Activated naive CD4-positive, alpha-beta T cell treated with anti-CD3 and anti-CD28 coated beads, Interleukin-2, amount 50 U/mL, for 24 hours (primary cell): ENCODE results near the gene AREG.

Source experiments
- H3K27ac Mint-ChIP-seq: one replicate; pipeline ENCODE4 v1.8.0; 2021; ENCODE audit warnings: mild to moderate bottlenecking, mixed read lengths
- H3K27me3 Mint-ChIP-seq: one replicate; pipeline ENCODE4 v1.8.0; 2021; ENCODE audit warnings: mixed read lengths
- H3K36me3 Mint-ChIP-seq: one replicate; pipeline ENCODE4 v1.8.0; 2021; ENCODE audit warnings: mixed read lengths
- H3K4me1 Mint-ChIP-seq: one replicate; pipeline ENCODE4 v1.8.0; 2021; ENCODE audit warnings: mixed read lengths
- H3K4me3 Mint-ChIP-seq: one replicate; pipeline ENCODE4 v1.8.0; 2021; ENCODE audit warnings: mild to moderate bottlenecking, mixed read lengths
- H3K9me3 Mint-ChIP-seq: one replicate; pipeline ENCODE4 v1.8.0; 2021; ENCODE audit warnings: mixed read lengths

AREG gene

DNA sequence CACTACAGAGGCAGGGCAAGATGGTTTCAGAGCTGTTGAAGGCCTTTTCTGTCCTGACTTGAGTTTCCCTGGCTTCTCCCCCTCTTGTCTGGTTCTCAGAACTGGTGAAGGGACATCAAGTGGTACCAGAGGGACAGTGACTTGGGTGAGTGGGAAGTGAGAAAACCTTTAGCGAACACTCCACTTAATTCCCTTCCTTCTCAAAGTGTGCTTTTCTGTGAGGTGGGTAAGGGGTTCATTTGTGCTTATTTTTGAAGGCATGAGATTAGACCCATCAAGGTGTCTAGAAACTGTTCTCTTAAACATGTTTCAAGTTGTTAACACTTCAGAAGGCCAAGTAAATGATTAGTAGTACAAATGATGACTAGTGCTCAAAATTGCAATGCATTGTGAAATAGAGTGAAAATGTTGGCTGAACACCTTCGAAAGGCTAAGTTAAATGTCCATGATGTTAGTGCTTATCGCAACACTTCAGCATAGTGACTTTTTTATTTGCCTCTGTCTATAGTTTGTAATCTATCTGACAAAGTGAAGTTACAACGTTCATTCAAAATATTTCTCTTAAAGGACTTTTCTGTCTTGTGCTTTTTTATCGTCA, 2.8 kb downstream of the AREG start:
- Mint-ChIP-seq H3K4me1 (peaks cover 13% of the 10 kb centered on the region), H3K4me3 (no peak overlapping the region), H3K36me3 (peaks cover 9% of the 10 kb centered on the region), H3K27me3 (no peaks in the 10 kb centered on the region), H3K27ac (no peak overlapping the region), H3K9me3 (no peaks in the 10 kb centered on the region)

DNA sequence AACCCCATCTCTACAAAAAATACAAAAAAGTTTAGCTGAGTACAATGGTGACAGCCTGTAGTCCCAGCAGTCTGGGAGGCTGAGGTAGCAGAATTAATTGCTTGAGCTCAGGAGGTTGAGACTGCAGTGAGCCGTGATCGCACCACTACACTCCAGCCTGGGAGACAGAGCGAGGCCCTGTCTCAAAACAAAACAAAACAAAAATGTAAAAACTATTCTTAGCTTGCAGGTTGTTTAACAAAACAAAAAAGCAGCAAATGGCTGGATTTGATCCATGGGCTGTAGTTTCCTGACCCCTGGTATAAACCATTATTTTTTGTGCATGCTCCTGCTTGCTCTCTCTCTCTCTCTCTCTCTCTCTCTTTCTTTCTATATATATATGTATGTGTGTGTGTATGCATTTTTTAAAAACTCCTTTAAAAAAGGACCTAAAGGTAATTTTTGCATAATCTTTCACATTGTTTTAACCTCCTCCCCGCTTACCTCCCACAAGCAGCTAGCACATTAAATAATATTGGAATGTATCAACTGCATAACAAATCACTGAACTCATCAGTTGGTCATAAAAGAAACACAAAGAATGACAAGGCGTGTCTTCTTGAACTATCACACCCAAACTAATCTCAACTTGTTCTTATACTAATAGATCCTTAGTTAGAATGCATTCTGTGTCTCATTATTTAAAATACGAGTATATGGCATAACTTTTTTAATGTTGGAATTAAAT, 4.8 kb downstream of the AREG start:
- no peaks in the 10 kb centered on the region for H3K9me3 Mint-ChIP-seq
- H3K4me3 Mint-ChIP-seq, result no peak overlapping the region
- peaks cover 15% of the 10 kb centered on the region for H3K36me3 Mint-ChIP-seq
- no peaks in the 10 kb centered on the region for H3K27me3 Mint-ChIP-seq
- H3K4me1 Mint-ChIP-seq, result peaks cover 7% of the 10 kb centered on the region
- H3K27ac Mint-ChIP-seq, result no peak overlapping the region

DNA sequence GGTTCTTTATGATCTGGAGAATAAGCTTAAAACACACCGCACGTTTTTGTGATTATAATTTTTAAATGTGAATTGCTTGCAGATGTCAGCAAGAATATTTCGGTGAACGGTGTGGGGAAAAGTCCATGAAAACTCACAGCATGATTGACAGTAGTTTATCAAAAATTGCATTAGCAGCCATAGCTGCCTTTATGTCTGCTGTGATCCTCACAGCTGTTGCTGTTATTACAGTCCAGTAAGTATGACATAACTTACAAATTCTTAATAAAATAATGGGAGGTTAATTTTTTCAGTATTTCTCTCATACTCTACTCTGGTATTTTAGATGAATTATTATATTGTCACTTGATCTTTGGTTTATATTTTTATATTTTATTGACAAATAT, 5.4 kb downstream of the AREG start:
- H3K9me3 Mint-ChIP-seq, result no peaks in the 10 kb centered on the region
- peaks cover 16% of the 10 kb centered on the region for H3K36me3 Mint-ChIP-seq

DNA sequence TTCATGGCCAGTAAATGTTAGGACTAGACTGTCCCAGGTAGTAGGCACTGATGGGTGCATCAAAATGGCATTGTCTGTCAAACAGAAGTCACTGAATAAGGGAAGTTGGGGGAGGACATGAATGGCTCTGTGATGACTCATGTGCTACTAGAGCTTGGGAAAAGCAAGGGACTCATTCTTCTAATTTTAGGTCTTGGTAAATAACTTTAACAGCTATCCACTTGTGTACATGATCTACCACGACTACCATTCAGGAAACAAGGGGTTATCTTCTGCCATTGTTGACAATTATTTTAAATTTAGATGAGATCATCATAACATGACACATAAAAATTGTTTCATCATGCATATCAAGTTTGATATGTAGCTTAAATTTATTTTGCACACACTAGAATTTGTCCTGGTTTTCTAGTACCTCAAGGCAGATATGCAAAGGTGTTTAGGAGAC, 6.3 kb downstream of the AREG start:
- H3K4me3 Mint-ChIP-seq, result no peak overlapping the region
- H3K9me3 Mint-ChIP-seq, result no peaks in the 10 kb centered on the region
- H3K27me3 Mint-ChIP-seq, result no peaks in the 10 kb centered on the region
- no peak overlapping the region for H3K27ac Mint-ChIP-seq
- H3K4me1 Mint-ChIP-seq, result no peaks in the 10 kb centered on the region
- H3K36me3 Mint-ChIP-seq, result peaks cover 16% of the 10 kb centered on the region

More for the DNA sequence above, 5.4 kb downstream of the AREG start:
- no peak overlapping the region for H3K4me3 Mint-ChIP-seq
- no peaks in the 10 kb centered on the region for H3K27me3 Mint-ChIP-seq
- no peak overlapping the region for H3K27ac Mint-ChIP-seq
- H3K4me1 Mint-ChIP-seq, result peaks cover 4% of the 10 kb centered on the region

DNA sequence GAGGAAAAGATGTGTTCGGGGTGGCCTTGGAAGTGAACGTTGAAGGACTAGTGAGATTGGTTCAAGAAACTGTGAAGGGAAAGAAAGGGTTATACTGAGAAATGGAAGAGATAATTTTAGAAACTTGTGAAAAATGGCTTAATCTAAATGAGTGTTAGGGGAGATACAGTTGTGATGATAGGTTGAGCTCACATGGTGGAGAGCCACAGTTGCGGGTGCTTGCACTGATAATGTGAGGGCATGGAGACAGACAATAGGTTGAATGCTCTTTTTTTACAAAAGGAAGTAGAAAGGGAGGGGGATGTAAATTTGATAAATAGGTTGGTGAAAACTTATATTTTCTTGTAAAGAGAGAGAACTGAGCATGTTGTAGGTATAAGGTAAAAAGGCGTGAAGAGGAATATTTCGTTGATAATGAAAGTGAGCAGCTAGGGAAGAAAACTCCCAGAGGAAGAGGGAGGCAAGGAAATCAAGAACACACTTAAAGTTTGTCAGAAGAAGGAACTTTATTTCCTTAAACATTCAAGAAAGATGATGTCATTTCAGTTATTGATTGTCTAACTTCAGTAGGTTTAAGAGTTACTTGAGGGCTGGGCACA, 8.2 kb downstream of the AREG start:
- Mint-ChIP-seq H3K9me3 (no peaks in the 10 kb centered on the region), H3K4me1 (no peaks in the 10 kb centered on the region), H3K27me3 (no peaks in the 10 kb centered on the region), H3K36me3 (peaks cover 16% of the 10 kb centered on the region), H3K27ac (no peak overlapping the region), H3K4me3 (no peak overlapping the region)

DNA sequence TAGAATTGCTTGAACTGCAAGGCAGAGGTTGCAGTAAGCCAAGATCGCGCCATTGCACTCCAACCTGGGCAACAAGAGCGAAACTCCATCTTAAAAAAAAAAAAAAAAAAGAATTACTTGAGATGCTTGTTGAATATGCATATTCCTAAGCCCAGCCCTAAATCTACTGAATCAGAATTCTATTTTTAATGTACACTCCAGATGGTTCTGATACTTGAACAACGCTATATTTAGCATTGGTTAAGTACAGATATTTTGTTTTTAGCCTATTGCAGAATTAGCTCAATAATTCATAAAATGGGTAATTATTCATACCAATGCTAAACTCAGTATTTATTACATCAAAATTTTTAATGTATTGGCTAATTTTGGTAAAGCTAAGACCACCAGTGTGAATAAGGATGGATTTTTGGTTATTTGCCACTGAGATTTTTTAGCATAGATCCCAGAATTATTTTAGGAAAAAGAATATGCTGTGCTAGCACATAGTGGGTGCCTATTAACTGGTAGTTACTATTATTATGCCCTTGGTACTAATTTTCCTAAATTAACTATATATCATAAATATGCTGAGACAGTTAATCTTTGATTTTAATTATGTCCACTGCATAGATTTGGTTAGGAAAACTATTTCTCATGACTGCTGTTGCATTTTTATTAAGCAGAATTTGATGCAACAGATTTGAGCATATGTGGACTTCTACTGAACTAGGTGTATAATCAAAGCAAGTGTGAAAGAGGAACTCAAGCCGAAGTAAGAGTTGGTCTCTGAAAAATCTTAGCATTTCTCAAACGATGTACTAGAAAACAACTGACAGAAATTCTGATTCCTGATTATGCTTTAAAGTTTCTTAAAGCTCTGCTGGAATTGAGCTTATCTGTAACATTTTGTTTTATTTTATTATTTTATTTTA, 9.2 kb downstream of the AREG start:
- no peaks in the 10 kb centered on the region for H3K4me1 Mint-ChIP-seq
- H3K27me3 Mint-ChIP-seq, result peaks cover 2% of the 10 kb centered on the region
- no peak overlapping the region for H3K4me3 Mint-ChIP-seq
- H3K9me3 Mint-ChIP-seq, result no peaks in the 10 kb centered on the region
- H3K36me3 Mint-ChIP-seq, result peaks cover 14% of the 10 kb centered on the region
- H3K27ac Mint-ChIP-seq, result no peak overlapping the region

DNA sequence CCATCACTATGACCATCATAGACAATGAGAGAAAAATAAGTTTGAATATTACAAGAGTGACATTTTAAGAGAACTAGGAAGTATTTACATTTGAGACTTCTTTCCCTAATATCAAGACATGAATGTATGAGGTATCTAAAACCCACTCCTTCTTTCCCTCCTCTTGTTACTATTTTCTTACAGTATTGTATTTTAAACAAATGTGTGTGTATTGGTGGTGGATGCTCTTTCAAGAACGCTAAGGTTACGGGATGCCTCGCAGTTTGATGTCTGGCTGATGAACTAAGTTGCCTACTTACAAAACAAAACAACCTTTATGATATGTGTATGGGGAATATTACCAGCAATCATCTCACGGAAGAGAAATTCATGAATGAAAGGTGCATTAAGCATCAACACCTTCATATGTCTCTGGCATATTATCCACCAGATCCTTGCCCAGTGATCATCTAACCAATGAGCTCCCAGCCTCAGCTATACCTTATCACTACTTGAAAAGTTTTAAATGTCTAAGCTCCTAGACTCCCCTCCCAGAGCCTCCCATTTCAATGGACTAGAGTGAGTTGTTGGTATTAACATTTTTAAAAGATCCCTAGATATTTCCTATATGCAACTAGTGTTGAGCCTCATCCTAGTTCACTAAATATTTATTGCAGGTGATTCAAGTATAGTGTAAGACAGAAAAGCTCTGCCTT, 10.6 kb downstream of the AREG start:
- Mint-ChIP-seq H3K4me1 (no peaks in the 10 kb centered on the region), H3K9me3 (peaks cover 6% of the 10 kb centered on the region), H3K4me3 (no peak overlapping the region), H3K27ac (no peak overlapping the region), H3K36me3 (peaks cover 9% of the 10 kb centered on the region), H3K27me3 (peaks cover 8% of the 10 kb centered on the region)

DNA sequence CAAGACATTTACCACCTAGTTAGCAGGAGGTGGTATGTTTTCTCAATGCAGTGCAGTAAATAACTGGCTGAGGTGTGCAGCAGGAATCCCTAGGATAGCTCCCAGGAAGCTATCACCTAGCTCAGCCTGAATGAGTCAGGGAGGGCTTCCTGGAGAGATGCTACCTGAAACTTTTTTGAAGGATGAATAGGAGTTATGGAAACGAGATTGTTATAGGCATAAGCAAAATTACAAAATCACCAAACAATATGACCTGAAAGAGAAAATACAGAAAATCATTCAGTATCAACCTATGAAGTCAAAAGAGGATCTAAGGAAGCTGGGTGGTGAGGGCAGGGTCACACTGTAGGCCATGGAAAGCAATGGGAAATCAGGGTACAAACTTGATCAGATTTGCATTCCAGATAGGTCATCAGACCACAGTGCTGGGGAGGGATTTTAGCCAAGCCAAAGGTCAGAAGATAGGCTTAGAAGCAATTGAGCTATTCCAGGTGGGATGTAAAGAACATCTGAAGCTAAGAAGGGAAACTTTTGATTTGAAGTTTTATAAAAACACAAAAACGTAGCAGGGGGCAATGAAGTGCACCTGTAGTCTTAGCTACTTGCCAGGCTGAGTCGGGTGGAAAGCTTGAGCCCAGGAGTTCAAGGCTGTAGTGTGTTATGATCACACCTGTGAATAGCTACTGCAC, 11.3 kb downstream of the AREG start:
- H3K36me3 Mint-ChIP-seq, result peaks cover 9% of the 10 kb centered on the region
- H3K4me1 Mint-ChIP-seq, result no peaks in the 10 kb centered on the region
- peaks cover 8% of the 10 kb centered on the region for H3K27me3 Mint-ChIP-seq
- H3K27ac Mint-ChIP-seq, result no peak overlapping the region
- no peak overlapping the region for H3K4me3 Mint-ChIP-seq
- H3K9me3 Mint-ChIP-seq, result peaks cover 6% of the 10 kb centered on the region

DNA sequence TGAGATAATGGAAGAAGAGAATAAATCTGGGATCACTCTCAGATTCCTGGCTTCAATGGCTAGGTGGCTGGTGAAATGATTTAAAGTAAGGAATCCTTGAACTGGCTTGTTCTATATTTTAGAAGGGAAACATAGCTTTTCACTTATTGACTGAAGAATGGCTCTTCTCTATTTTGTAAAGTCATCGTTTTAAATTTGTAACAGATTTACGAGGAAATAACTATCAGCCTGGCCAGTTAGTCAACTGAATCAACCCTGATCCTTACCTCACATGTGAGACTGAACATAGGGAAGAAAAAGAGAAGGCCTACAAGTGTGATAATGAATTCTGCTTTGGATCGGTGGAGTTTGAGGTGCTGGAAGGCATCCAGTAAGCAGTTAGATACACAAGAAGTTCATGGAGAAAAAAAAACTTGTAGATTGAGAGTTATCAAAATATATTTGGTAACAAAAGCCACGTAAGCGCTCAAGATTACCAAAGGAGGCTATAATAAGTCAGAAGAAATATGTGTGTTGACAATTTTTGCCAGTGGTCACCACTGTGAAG, 12.0 kb downstream of the AREG start:
- Mint-ChIP-seq H3K36me3 (peaks cover 9% of the 10 kb centered on the region), H3K27me3 (peaks cover 8% of the 10 kb centered on the region), H3K9me3 (peaks cover 6% of the 10 kb centered on the region), H3K4me3 (no peak overlapping the region), H3K27ac (no peak overlapping the region), H3K4me1 (no peaks in the 10 kb centered on the region)

DNA sequence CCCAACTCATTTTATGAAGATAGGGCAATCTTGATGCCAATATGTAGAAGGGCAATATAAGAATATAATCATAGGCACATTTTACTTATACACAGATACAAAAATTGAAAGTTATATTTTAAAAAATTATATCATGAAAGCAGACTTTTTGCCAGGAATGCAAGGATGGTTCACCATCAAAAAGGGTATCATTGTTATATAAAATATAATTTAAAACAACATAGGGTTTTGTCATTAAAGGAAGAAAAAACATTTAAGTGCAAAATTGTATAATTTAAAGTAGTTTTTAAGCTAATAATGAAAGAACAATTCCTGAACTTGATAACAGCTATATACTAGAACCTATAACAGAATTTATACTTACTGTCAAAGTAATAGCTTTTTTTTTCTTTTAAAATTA, 15.9 kb downstream of the AREG start:
- H3K9me3 Mint-ChIP-seq, result peaks cover 6% of the 10 kb centered on the region
- no peaks in the 10 kb centered on the region for H3K36me3 Mint-ChIP-seq
- no peaks in the 10 kb centered on the region for H3K4me1 Mint-ChIP-seq
- H3K27me3 Mint-ChIP-seq, result peaks cover 8% of the 10 kb centered on the region
- no peak overlapping the region for H3K27ac Mint-ChIP-seq
- no peak overlapping the region for H3K4me3 Mint-ChIP-seq

DNA sequence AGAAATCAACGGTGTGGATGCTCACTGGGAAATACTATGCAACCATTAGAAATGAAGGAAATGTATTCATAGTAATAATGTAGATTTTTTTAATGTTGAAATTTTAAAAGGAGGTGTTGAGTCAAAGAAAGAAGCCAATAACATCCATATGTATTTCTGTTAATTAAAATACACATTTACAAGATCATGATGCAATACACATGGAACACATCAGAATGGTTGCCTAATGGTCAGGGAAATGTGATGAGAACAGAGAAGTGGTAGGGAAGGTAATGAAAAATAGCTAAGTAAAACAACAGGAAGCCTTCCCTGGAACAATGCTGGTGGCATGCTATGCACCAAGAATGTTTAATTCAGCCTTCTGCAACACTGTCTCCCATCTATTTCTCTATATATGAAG, 18.2 kb downstream of the AREG start:
- peaks cover 8% of the 10 kb centered on the region for H3K27me3 Mint-ChIP-seq
- peaks cover 6% of the 10 kb centered on the region for H3K9me3 Mint-ChIP-seq
- H3K4me3 Mint-ChIP-seq, result no peak overlapping the region
- no peak overlapping the region for H3K27ac Mint-ChIP-seq
- no peaks in the 10 kb centered on the region for H3K36me3 Mint-ChIP-seq
- no peaks in the 10 kb centered on the region for H3K4me1 Mint-ChIP-seq

DNA sequence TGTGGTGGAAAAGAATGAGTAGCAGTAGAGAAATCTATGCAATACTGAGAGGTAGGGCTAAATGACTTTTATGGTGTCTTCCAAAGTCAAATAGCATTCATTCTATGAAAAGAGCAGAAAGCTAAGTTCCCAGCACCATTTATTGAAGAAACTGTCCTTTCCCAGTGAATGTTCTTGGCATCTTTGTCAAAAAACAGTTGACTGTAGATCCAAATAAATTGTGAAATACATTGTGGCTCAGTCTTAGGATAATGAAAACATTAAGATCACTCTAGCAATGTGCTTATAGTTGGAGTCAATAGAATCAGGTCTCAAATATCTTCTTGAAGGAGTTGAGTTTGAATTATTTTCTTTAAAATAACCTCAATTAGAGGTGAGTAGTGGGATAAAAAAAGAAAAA, 19.4 kb downstream of the AREG start:
- H3K4me3 Mint-ChIP-seq, result no peak overlapping the region
- peaks cover 6% of the 10 kb centered on the region for H3K9me3 Mint-ChIP-seq

DNA sequence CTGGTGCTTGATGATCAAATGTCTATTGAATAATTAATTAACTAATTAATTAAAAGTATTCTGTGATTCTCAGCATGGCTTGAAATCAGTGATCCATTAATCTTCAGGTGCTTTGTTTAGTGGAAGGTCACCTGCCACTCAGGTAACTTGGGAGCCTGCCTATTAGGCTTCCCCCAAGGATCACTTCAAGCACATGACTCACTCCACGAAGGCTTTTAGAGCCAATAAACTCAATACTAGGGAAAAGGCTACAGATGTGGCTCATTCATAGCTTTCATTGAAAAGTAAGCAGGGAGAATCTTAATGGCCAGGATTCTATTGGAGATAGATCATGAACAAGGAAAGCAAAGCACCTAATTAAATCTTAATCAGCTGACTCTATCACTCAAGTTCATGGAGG, 21.3 kb downstream of the AREG start:
- no peaks in the 10 kb centered on the region for H3K4me1 Mint-ChIP-seq
- H3K27me3 Mint-ChIP-seq, result no peaks in the 10 kb centered on the region
- H3K9me3 Mint-ChIP-seq, result no peaks in the 10 kb centered on the region
- H3K4me3 Mint-ChIP-seq, result no peak overlapping the region
- no peak overlapping the region for H3K27ac Mint-ChIP-seq
- no peaks in the 10 kb centered on the region for H3K36me3 Mint-ChIP-seq

More for the DNA sequence above, 19.4 kb downstream of the AREG start:
- Mint-ChIP-seq H3K27ac (no peak overlapping the region), H3K4me1 (no peaks in the 10 kb centered on the region), H3K36me3 (no peaks in the 10 kb centered on the region), H3K27me3 (peaks cover 6% of the 10 kb centered on the region)

DNA sequence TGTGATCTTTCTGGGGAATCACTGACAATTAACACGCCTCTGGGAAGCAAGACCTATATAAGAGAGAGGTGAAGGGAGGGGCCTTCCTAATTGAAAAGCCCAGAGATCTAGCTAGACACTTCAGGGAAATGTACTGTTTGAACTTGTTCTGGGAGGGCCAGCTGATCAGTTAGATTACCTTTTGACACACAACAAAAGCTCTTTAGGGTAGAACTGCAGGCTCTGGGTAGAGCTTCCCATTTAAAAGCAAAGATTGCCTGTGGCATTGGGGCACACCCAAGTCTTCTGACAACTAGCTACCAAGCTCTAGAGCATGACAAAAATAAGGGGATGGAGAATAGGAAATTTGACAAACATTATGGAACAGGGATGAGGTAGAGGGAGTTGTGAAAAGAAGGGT, 26.3 kb downstream of the AREG start:
- Mint-ChIP-seq H3K27ac (no peak overlapping the region), H3K4me3 (no peak overlapping the region), H3K4me1 (no peaks in the 10 kb centered on the region), H3K36me3 (no peaks in the 10 kb centered on the region), H3K9me3 (no peaks in the 10 kb centered on the region), H3K27me3 (peaks cover 20% of the 10 kb centered on the region)
